Rectal smooth muscle tissue (tissue), 1 donor: ENCODE results near the gene SLC7A14.

Experiments used
- H3K27ac ChIP-seq: one replicate; pipeline ENCODE4 v1.7.0; 2013; ENCODE audit warnings: low read depth, low read length, inconsistent platforms
- H3K27me3 ChIP-seq: one replicate; pipeline ENCODE4 v1.7.0; 2013; ENCODE audit warnings: low read length; ENCODE audit not compliant: control insufficient read depth, insufficient read depth
- H3K36me3 ChIP-seq: one replicate; pipeline ENCODE4 v1.7.0; 2013; ENCODE audit warnings: low read length; ENCODE audit not compliant: control insufficient read depth, insufficient read depth
- H3K4me1 ChIP-seq: one replicate; pipeline ENCODE4 v1.7.0; 2013; ENCODE audit warnings: low read length; ENCODE audit not compliant: control insufficient read depth, insufficient read depth
- H3K4me3 ChIP-seq: one replicate; pipeline ENCODE4 v1.7.0; 2013; ENCODE audit warnings: low read length
- H3K9ac ChIP-seq: one replicate; pipeline ENCODE4 v1.7.0; 2013; ENCODE audit warnings: low read length

The SLC7A14 gene

GRCh38 chr3:170528726-170529125 lies 57.1 kb downstream of the SLC7A14 start:
- Histone ChIP-seq H3K36me3 (no peaks in the 10 kb centered on the region), H3K9ac (no peak overlapping the region), H3K27me3 (no peaks in the 10 kb centered on the region), H3K27ac (no peak overlapping the region), H3K4me1 (no peaks in the 10 kb centered on the region), H3K4me3 (no peak overlapping the region)

GRCh38 chr3:170524073-170524472 lies 61.8 kb downstream of the SLC7A14 start:
- no peaks in the 10 kb centered on the region for H3K27me3 ChIP-seq
- no peaks in the 10 kb centered on the region for H3K4me1 ChIP-seq
- no peak overlapping the region for H3K9ac ChIP-seq

GRCh38 chr3:170523248-170523647 lies 62.6 kb downstream of the SLC7A14 start:
- Histone ChIP-seq H3K27ac (no peak overlapping the region), H3K27me3 (no peaks in the 10 kb centered on the region), H3K36me3 (no peaks in the 10 kb centered on the region), H3K4me3 (no peak overlapping the region), H3K9ac (no peak overlapping the region), H3K4me1 (no peaks in the 10 kb centered on the region)

More at GRCh38 chr3:170524073-170524472, 61.8 kb downstream of the SLC7A14 start:
- Histone ChIP-seq H3K4me3 (no peak overlapping the region), H3K27ac (no peak overlapping the region), H3K36me3 (no peaks in the 10 kb centered on the region)

GRCh38 chr3:170522201-170522600 lies 63.7 kb downstream of the SLC7A14 start:
- Histone ChIP-seq H3K36me3 (no peaks in the 10 kb centered on the region), H3K27me3 (no peaks in the 10 kb centered on the region), H3K4me1 (no peaks in the 10 kb centered on the region), H3K4me3 (no peak overlapping the region), H3K9ac (no peak overlapping the region), H3K27ac (no peak overlapping the region)

- H3K9ac ChIP-seq: no peak overlapping the region
- no peak overlapping the region for H3K27ac ChIP-seq
Measured at GRCh38 chr3:170520996-170521395, 64.9 kb downstream of the SLC7A14 start.

GRCh38 chr3:170517242-170517945 lies 68.5 kb downstream of the SLC7A14 start:
- H3K4me3 ChIP-seq: no peak overlapping the region
- H3K27ac ChIP-seq: no peak overlapping the region
- no peak overlapping the region for H3K9ac ChIP-seq
- no peaks in the 10 kb centered on the region for H3K4me1 ChIP-seq
- no peaks in the 10 kb centered on the region for H3K27me3 ChIP-seq
- no peaks in the 10 kb centered on the region for H3K36me3 ChIP-seq

More at GRCh38 chr3:170520996-170521395, 64.9 kb downstream of the SLC7A14 start:
- Histone ChIP-seq H3K27me3 (no peaks in the 10 kb centered on the region), H3K4me3 (no peak overlapping the region), H3K4me1 (no peaks in the 10 kb centered on the region), H3K36me3 (no peaks in the 10 kb centered on the region)

- Histone ChIP-seq H3K27me3 (no peaks in the 10 kb centered on the region), H3K9ac (no peak overlapping the region), H3K36me3 (no peaks in the 10 kb centered on the region), H3K4me3 (no peak overlapping the region), H3K4me1 (no peaks in the 10 kb centered on the region), H3K27ac (no peak overlapping the region)
Measured at GRCh38 chr3:170513642-170514041, 72.2 kb downstream of the SLC7A14 start.

GRCh38 chr3:170511371-170511770 lies 74.5 kb downstream of the SLC7A14 start:
- no peak overlapping the region for H3K9ac ChIP-seq
- H3K27ac ChIP-seq: no peak overlapping the region
- H3K4me3 ChIP-seq: no peak overlapping the region
- H3K27me3 ChIP-seq: no peaks in the 10 kb centered on the region
- H3K36me3 ChIP-seq: no peaks in the 10 kb centered on the region
- no peaks in the 10 kb centered on the region for H3K4me1 ChIP-seq

- Histone ChIP-seq H3K36me3 (no peaks in the 10 kb centered on the region), H3K27ac (no peak overlapping the region), H3K4me3 (no peak overlapping the region), H3K27me3 (no peaks in the 10 kb centered on the region), H3K9ac (no peak overlapping the region), H3K4me1 (no peaks in the 10 kb centered on the region)
Measured at GRCh38 chr3:170508839-170509238, 77.0 kb downstream of the SLC7A14 start.

- H3K4me1 ChIP-seq: no peaks in the 10 kb centered on the region
- H3K4me3 ChIP-seq: no peak overlapping the region
- H3K27me3 ChIP-seq: no peaks in the 10 kb centered on the region
- no peak overlapping the region for H3K27ac ChIP-seq
- no peaks in the 10 kb centered on the region for H3K36me3 ChIP-seq
- H3K9ac ChIP-seq: no peak overlapping the region
Measured at GRCh38 chr3:170508291-170508690, 77.6 kb downstream of the SLC7A14 start.

GRCh38 chr3:170507063-170507462 lies 78.8 kb downstream of the SLC7A14 start:
- Histone ChIP-seq H3K27me3 (no peaks in the 10 kb centered on the region), H3K4me3 (no peak overlapping the region), H3K27ac (no peak overlapping the region)

GRCh38 chr3:170506556-170506955 lies 79.3 kb downstream of the SLC7A14 start:
- no peaks in the 10 kb centered on the region for H3K27me3 ChIP-seq
- H3K27ac ChIP-seq: no peak overlapping the region
- H3K4me1 ChIP-seq: no peaks in the 10 kb centered on the region
- H3K4me3 ChIP-seq: no peak overlapping the region
- no peaks in the 10 kb centered on the region for H3K36me3 ChIP-seq
- no peak overlapping the region for H3K9ac ChIP-seq

More at GRCh38 chr3:170507063-170507462, 78.8 kb downstream of the SLC7A14 start:
- Histone ChIP-seq H3K9ac (no peak overlapping the region), H3K36me3 (no peaks in the 10 kb centered on the region), H3K4me1 (no peaks in the 10 kb centered on the region)

GRCh38 chr3:170502297-170502696 lies 83.6 kb downstream of the SLC7A14 start:
- Histone ChIP-seq H3K27ac (no peak overlapping the region), H3K27me3 (no peaks in the 10 kb centered on the region), H3K36me3 (no peaks in the 10 kb centered on the region), H3K4me1 (no peaks in the 10 kb centered on the region), H3K9ac (no peak overlapping the region), H3K4me3 (no peak overlapping the region)
